Omental fat pad (tissue), 4 donors: ENCODE data around the gene HPSE2. TPM values are rescaled to one million over a fixed set of nuclear protein-coding genes. Genes with fewer than 3 reads are reported as not detected.

Experiments
- ATAC-seq: fragments of 150-250 bp; one replicate; pipeline ENCODE4 v1.9.1; 2016; ENCODE audit warnings: mild to moderate bottlenecking, moderate library complexity; ENCODE audit not compliant: low FRiP score
- DNase-seq: peaks from one replicate; pipeline ENCODE4 v3.0.0-alpha.2; 2019; ENCODE audit warnings: low spot score
- CTCF ChIP-seq, 3 donors: fragments of 450-650 bp; IDR thresholded peaks; one replicate each; pipeline ENCODE4 v1.5.1; 2016 to 2017; ENCODE audit warnings: antibody characterized with exemption in 3 of 3, mild to moderate bottlenecking in 3 of 3, moderate library complexity in 2 of 3
- total RNA-seq, 4 donors: library from RNA; depleted of rRNA; stranded (reverse); fragments of >200 nt; gene quantifications; one replicate each; pipeline ENCODE4 v1.1.0, GENCODE V29; 2016

The HPSE2 gene
- total RNA-seq, 4 donors from 2014 or later: 0.24 to 1.5 (median 0.46) TPM

DNA sequence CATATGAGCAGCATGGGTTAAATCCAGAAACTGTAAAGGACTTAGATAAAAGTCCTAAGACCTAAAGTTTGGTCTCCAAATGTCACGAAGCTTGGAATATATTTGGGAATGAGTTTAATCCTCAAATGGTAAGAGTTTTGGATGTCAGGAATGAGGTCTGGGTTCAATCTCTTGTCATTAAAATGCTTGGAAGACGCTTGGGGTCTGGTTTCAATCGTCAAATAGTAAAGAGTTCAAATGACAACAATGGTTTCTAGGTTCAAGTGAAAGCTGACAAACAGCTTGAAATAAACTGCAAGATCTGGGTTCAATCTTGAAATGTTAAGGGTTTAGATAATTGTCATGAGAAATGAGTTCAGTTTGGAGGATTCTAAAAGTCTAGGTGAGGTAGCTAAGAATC is 403.5 kb downstream of the HPSE2 start:
- DNase-seq: no peak
- no peak for TF ChIP-seq CTCF (IDR thresholded peaks at IDR 0.05)
- ATAC-seq: no peak

DNA sequence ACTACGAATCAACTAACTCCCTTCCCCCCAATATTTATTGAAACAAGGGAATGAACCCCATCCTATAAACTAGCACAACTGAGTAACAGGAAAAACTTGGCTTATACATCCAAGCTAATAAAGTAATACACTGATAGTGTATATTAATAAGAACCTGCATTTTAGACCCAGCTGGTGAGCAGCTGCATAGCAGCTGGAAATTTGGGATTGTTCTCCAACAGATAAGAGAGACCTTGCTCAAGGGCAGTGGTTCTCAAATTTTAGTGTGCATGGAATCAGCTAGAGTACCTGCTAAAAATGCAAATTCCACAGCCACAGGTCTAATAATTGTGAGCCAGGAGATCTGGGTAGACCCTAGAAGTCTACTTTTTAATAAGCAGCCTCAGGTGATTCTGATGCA is 404.3 kb downstream of the HPSE2 start:
- ATAC-seq: no peak
- DNase-seq: no peak
- TF ChIP-seq CTCF (IDR thresholded peaks at IDR 0.05): no peak

- DNase-seq (no peak), ATAC-seq (no peak)
- no peak for TF ChIP-seq CTCF (IDR thresholded peaks at IDR 0.05)
Observed at GRCh38 chr10:98825741-98826140, 409.9 kb downstream of the HPSE2 start.

GRCh38 chr10:98817396-98817795 is 418.3 kb downstream of the HPSE2 start:
- ATAC-seq (no peak), DNase-seq (no peak)
- TF ChIP-seq CTCF (IDR thresholded peaks at IDR 0.05): no peak

DNA sequence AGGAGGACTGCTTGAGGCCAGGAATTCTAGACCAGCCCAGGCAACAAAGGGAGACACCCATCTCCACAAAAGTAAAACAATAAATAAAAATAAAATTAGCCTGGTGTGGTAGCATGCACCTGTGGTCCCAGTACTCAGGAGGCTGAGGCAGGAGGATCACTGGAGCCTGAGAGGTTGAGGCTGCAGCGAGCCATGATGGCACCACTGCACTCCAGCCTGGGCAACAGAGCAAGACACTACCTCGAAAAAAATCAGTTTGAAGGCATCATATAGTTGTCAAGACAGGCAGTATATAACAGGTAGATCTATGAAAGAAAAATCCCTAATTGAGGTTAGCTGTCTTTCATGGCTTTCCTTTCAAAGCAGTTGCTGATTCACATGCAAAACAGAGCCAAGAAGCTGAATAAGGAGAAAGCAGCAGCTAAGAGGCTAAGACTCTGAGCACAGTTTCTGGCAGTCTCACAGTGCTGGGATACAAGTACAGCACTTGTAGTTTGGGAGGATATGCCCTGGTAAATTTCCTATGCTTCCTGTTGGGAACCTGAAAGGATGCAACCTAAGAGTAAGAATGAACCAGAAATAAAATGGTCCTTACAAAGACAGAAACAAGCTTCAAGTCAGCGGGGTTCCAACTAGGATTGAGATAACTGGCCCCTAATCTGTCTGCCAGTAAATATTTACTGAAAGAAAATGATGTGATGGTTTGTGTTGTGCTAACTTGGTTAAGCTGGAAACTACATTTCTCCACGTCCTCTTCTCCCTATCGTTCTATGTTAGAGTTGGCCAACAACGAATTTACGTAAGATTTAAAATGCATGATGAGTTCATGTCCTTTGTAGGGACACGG is 420.4 kb downstream of the HPSE2 start:
- DNase-seq (no peak), ATAC-seq (no peak)
- no peak for TF ChIP-seq CTCF (IDR thresholded peaks at IDR 0.05)

DNA sequence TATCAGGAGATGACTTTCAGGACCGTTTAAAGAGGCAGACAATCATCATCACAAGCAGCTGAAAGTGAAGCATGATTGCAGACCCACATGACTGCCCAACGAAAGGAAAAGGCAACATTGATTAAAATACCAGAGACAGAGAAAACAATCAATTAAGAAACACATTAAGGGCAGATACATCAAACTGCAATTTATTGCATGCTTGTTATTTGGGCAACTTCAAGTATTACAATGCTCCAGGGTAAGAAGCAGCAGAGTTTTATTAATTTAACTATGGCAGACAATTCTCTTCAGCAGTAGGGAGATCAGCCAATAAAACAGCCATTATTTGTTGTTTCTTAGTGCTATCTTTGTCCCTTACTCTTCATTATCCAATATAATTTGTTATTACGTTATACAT is 421.2 kb downstream of the HPSE2 start:
- no peak for DNase-seq
- ATAC-seq: no peak
- no peak for TF ChIP-seq CTCF (IDR thresholded peaks at IDR 0.05)

DNA sequence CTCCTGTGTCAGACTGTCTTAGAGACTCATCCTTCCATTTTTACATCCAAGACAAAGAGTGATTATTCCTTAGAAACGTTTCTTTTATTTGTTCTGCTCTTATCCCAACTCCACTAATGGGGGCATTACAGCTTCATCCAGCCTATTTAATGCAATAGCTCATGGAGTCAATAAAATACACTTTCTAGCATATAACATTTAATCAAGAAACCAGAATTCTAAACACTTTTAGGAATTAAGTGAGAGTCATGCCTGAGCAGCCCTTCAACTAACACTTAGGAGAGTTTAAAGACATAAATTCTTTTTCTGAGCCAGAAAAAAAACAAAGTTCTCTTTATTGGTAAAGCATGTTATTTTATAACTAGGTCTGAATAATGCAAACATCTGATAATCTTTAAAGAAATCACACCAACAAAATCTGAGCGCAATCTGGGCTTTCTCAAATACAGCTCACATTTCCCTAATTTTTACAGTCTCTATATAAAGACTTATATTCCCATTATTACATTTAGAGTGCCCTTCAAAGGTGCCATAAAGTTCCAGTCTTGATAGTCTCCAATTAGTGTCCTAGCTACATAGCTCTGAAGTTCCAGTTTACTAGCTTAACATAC is 427.3 kb downstream of the HPSE2 start:
- no peak for ATAC-seq
- no peak for DNase-seq
- no peak for TF ChIP-seq CTCF (IDR thresholded peaks at IDR 0.05)
